Astrocyte (in vitro differentiated cells and primary cell): Measurements from ENCODE around the gene NIT1. TPM values are rescaled to one million over a fixed set of nuclear protein-coding genes. Genes with fewer than 3 reads are reported as not detected.

Experiments
- DNase-seq: peaks from one replicate; pipeline ENCODE4 v3.0.0-alpha.2; 2010; ENCODE audit warnings: low read depth
- FAIRE-seq: peaks from 2 replicates; lab custom pipeline; 2011; peaks lifted over from hg19 to GRCh38; lab: Jason Lieb, UNC
- H2AFZ ChIP-seq: 2 replicates; pipeline ENCODE4 v1.6.0; 2012; ENCODE audit warnings: low read depth, low read length, inconsistent platforms
- H3K27ac ChIP-seq: 2 replicates; pipeline ENCODE4 v1.5.1; 2011; ENCODE audit warnings: low read depth, low read length, inconsistent platforms
- H3K27me3 ChIP-seq: 2 replicates; pipeline ENCODE4 v1.6.0; 2011; ENCODE audit warnings: low read length, inconsistent platforms; ENCODE audit not compliant: insufficient read depth
- H3K36me3 ChIP-seq: 2 replicates; pipeline ENCODE4 v1.5.1; 2011; ENCODE audit warnings: low read length, inconsistent platforms; ENCODE audit not compliant: insufficient read depth
- H3K4me1 ChIP-seq: 2 replicates; pipeline ENCODE4 v1.5.1; 2011; ENCODE audit warnings: low read length, inconsistent platforms; ENCODE audit not compliant: insufficient read depth
- H3K4me2 ChIP-seq: 2 replicates; pipeline ENCODE4 v1.6.0; 2012; ENCODE audit warnings: low read length, inconsistent platforms
- H3K4me3 ChIP-seq: 2 replicates; pipeline ENCODE4 v1.5.1; 2011; ENCODE audit warnings: low read depth, mild to moderate bottlenecking, low read length, inconsistent platforms; ENCODE audit not compliant: insufficient read depth
- H3K79me2 ChIP-seq: 2 replicates; pipeline ENCODE4 v1.6.0; 2012; ENCODE audit warnings: mild to moderate bottlenecking, low read length, inconsistent platforms; ENCODE audit not compliant: insufficient read depth
- H3K9ac ChIP-seq: 2 replicates; pipeline ENCODE4 v1.6.0; 2012; ENCODE audit warnings: mild to moderate bottlenecking, low read length, inconsistent platforms
- H3K9me3 ChIP-seq: 2 replicates; pipeline ENCODE4 v1.5.1; 2012; ENCODE audit warnings: low read depth, mild to moderate bottlenecking, low read length, inconsistent platforms; ENCODE audit not compliant: insufficient read depth
- H4K20me1 ChIP-seq: 2 replicates; pipeline ENCODE4 v1.6.0; 2012; ENCODE audit warnings: low read length, inconsistent platforms; ENCODE audit not compliant: insufficient read depth
- H3K27ac Mint-ChIP-seq: one replicate; pipeline ENCODE4 v1.8.0; 2021; ENCODE audit warnings: mild to moderate bottlenecking, mixed read lengths; ENCODE audit not compliant: unreplicated experiment
- H3K27me3 Mint-ChIP-seq: one replicate; pipeline ENCODE4 v1.8.0; 2021; ENCODE audit warnings: low read depth, mixed read lengths; ENCODE audit not compliant: unreplicated experiment
- H3K36me3 Mint-ChIP-seq: one replicate; pipeline ENCODE4 v1.8.0; 2021; ENCODE audit warnings: low read depth, mixed read lengths; ENCODE audit not compliant: unreplicated experiment
- H3K4me1 Mint-ChIP-seq: one replicate; pipeline ENCODE4 v1.8.0; 2021; ENCODE audit warnings: low read depth, mixed read lengths; ENCODE audit not compliant: unreplicated experiment
- H3K4me3 Mint-ChIP-seq: one replicate; pipeline ENCODE4 v1.8.0; 2021; ENCODE audit warnings: mild to moderate bottlenecking, moderate library complexity, mixed read lengths; ENCODE audit not compliant: unreplicated experiment
- H3K9me3 Mint-ChIP-seq: one replicate; pipeline ENCODE4 v1.8.0; 2021; ENCODE audit warnings: mild to moderate bottlenecking, mixed read lengths; ENCODE audit not compliant: unreplicated experiment
- EZH2 ChIP-seq: IDR thresholded peaks from 2 replicates; pipeline ENCODE4 v1.6.1; 2012; ENCODE audit warnings: mild to moderate bottlenecking, low read length, inconsistent platforms; ENCODE audit not compliant: insufficient read depth
- total RNA-seq: library from RNA; stranded (reverse); gene quantifications from 2 replicates; pipeline ENCODE4 v1.2.1, GENCODE V29; 2021
- TF ChIP-seq, protein P1 (sequence below): IDR thresholded peaks from 2 replicates; pipeline ENCODE4 v1.5.1; 2011; ENCODE audit warnings: low read depth, mild to moderate bottlenecking, inconsistent platforms, low read length, moderate library complexity; ENCODE audit not compliant: insufficient read depth

Gene NIT1
- total RNA-seq, 1 donor from 2014 or later: 25.9 TPM

DNA sequence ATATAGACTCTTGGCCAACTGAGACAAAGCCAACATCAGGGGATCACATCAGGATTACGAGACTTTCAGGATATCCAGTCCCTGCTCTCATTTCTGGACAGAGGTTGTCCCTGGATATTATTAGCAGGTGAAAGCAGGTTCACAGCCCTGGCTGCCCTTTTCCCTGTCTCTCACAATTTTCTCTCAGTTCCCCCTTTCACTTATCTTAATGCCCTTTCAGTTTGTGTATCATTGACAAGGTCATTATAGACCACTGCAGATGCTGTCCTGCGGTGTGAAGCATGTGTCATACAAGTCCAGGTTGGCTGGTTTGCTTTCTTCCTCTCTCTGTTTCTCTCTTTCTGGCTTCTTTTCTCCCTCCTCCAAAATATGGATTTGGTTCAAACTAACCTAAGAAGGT, 21.9 kb upstream of the NIT1 start:
- no peak for TF ChIP-seq EZH2
- TF ChIP-seq, protein P1, sequence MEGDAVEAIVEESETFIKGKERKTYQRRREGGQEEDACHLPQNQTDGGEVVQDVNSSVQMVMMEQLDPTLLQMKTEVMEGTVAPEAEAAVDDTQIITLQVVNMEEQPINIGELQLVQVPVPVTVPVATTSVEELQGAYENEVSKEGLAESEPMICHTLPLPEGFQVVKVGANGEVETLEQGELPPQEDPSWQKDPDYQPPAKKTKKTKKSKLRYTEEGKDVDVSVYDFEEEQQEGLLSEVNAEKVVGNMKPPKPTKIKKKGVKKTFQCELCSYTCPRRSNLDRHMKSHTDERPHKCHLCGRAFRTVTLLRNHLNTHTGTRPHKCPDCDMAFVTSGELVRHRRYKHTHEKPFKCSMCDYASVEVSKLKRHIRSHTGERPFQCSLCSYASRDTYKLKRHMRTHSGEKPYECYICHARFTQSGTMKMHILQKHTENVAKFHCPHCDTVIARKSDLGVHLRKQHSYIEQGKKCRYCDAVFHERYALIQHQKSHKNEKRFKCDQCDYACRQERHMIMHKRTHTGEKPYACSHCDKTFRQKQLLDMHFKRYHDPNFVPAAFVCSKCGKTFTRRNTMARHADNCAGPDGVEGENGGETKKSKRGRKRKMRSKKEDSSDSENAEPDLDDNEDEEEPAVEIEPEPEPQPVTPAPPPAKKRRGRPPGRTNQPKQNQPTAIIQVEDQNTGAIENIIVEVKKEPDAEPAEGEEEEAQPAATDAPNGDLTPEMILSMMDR: no peak
- H3K4me1 Mint-ChIP-seq: peaks cover 38% of the 10 kb centered on the region
- no peak overlapping the region for H3K4me3 Mint-ChIP-seq
- H3K36me3 Mint-ChIP-seq: no peaks in the 10 kb centered on the region
- H3K9ac ChIP-seq: no peak overlapping the region
- no peak overlapping the region for H3K4me3 ChIP-seq
- H3K27ac ChIP-seq: no peak overlapping the region
- peaks cover 17% of the 10 kb centered on the region for H4K20me1 ChIP-seq
- H3K27me3 Mint-ChIP-seq: no peaks in the 10 kb centered on the region
- H2AFZ ChIP-seq: no peak overlapping the region
- H3K27me3 ChIP-seq: no peaks in the 10 kb centered on the region
- H3K27ac Mint-ChIP-seq: no peak overlapping the region
- peaks cover 27% of the 10 kb centered on the region for H3K4me1 ChIP-seq
- no peak overlapping the region for H3K4me2 ChIP-seq
- FAIRE-seq (no peak), DNase-seq (no peak)
- no peaks in the 10 kb centered on the region for H3K9me3 ChIP-seq
- H3K79me2 ChIP-seq: no peaks in the 10 kb centered on the region
- H3K9me3 Mint-ChIP-seq: no peaks in the 10 kb centered on the region
- H3K36me3 ChIP-seq: peaks cover 5% of the 10 kb centered on the region

DNA sequence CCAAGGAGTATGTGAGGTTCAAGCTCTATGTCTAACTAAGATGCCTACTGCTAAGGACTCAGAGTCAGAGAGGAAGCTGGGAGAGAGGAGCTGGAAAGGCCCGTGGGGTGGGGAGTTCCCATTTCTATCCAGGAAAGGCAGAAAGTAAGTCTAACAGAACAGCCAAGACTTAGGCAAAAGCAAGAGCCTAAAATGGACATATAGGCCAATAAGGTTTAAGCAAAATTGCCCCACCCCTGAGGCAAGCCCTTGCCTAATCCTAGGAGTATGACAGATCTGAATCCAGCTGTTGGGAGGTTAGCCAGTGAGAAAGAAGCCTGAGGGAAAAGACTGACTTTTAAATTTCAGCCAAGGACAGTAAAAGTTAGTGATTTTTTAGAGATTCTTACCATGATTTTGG, 21.4 kb upstream of the NIT1 start:
- H3K27me3 Mint-ChIP-seq: no peaks in the 10 kb centered on the region
- DNase-seq: no peak

More for the DNA sequence above, 21.4 kb upstream of the NIT1 start:
- Mint-ChIP-seq H3K4me3 (no peak overlapping the region), H3K36me3 (no peaks in the 10 kb centered on the region), H3K27ac (no peak overlapping the region), H3K9me3 (no peaks in the 10 kb centered on the region), H3K4me1 (peaks cover 38% of the 10 kb centered on the region)
- Histone ChIP-seq H2AFZ (no peak overlapping the region), H3K4me2 (no peak overlapping the region), H3K9me3 (no peaks in the 10 kb centered on the region), H3K27ac (no peak overlapping the region), H3K4me1 (peaks cover 27% of the 10 kb centered on the region), H3K27me3 (no peaks in the 10 kb centered on the region), H3K4me3 (no peak overlapping the region), H3K9ac (no peak overlapping the region), H4K20me1 (peaks cover 21% of the 10 kb centered on the region), H3K79me2 (no peaks in the 10 kb centered on the region), H3K36me3 (peaks cover 8% of the 10 kb centered on the region)
- FAIRE-seq: no peak
- TF ChIP-seq EZH2: no peak
- TF ChIP-seq, protein P1: no peak
